ENCODE measurements around the gene KLHL1. TPM values are rescaled to one million over a fixed set of nuclear protein-coding genes. Genes with fewer than 3 reads are reported as not detected.

Gene KLHL1
- total RNA-seq, 1 donor from 2014 or later, result not detected

- Histone ChIP-seq H3K4me2 (no peak overlapping the region), H3K27ac (no peak overlapping the region), H4K20me1 (ENCODE audit: low read depth) (no peaks in the 10 kb centered on the region), H2AFZ (replicated peaks) (no peak overlapping the region), H3K9ac (no peak overlapping the region), H3K79me2 (ENCODE audit: low read depth) (no peaks in the 10 kb centered on the region), H3K4me1 (no peaks in the 10 kb centered on the region), H3K4me3 (no peak overlapping the region), H3F3A (ENCODE audit: low read depth) (no peaks in the 10 kb centered on the region), H3K9me3 (ENCODE audit: low read depth) (no peaks in the 10 kb centered on the region), H3K36me3 (no peaks in the 10 kb centered on the region), H3K27me3 (no peaks in the 10 kb centered on the region)
- Mint-ChIP-seq H3K4me1 (peaks cover 2% of the 10 kb centered on the region), H3K9me3 (no peaks in the 10 kb centered on the region), H3K36me3 (no peaks in the 10 kb centered on the region), H3K27me3 (ENCODE audit: insufficient read depth, low read depth) (peaks cover 2% of the 10 kb centered on the region), H3K27ac (no peak overlapping the region), H3K4me3 (no peak overlapping the region)
- no peak for TF ChIP-seq CTCF (IDR thresholded peaks at IDR 0.05)
- TF ChIP-seq EZH2phosphoT487 (IDR thresholded peaks at IDR 0.05), result no peak
- no peak for TF ChIP-seq EZH2 (IDR thresholded peaks at IDR 0.05)
- no peak for DNase-seq (ENCODE audit: low spot score)
Measured at GRCh38 chr13:69882451-69882850, 225.8 kb downstream of the KLHL1 start.

GRCh38 chr13:69879936-69880335 lies 228.3 kb downstream of the KLHL1 start:
- Histone ChIP-seq H3K27ac (no peak overlapping the region), H3K4me1 (no peaks in the 10 kb centered on the region), H3K9ac (no peak overlapping the region), H3K79me2 (ENCODE audit: low read depth) (no peaks in the 10 kb centered on the region), H3F3A (ENCODE audit: low read depth) (no peaks in the 10 kb centered on the region), H3K36me3 (no peaks in the 10 kb centered on the region), H3K4me2 (no peak overlapping the region), H3K4me3 (no peak overlapping the region), H2AFZ (replicated peaks) (no peak overlapping the region), H3K9me3 (ENCODE audit: low read depth) (no peaks in the 10 kb centered on the region), H3K27me3 (no peaks in the 10 kb centered on the region), H4K20me1 (ENCODE audit: low read depth) (no peaks in the 10 kb centered on the region)
- peaks cover 2% of the 10 kb centered on the region for H3K27me3 Mint-ChIP-seq (ENCODE audit: insufficient read depth, low read depth)
- H3K4me3 Mint-ChIP-seq, result no peak overlapping the region
- H3K36me3 Mint-ChIP-seq, result no peaks in the 10 kb centered on the region
- H3K27ac Mint-ChIP-seq, result no peak overlapping the region
- H3K4me1 Mint-ChIP-seq, result peaks cover 2% of the 10 kb centered on the region
- TF ChIP-seq CTCF (IDR thresholded peaks at IDR 0.05), result no peak
- no peak for TF ChIP-seq EZH2 (IDR thresholded peaks at IDR 0.05)
- TF ChIP-seq EZH2phosphoT487 (IDR thresholded peaks at IDR 0.05), result no peak
- no peak for DNase-seq (ENCODE audit: low spot score)
- H3K9me3 Mint-ChIP-seq, result no peaks in the 10 kb centered on the region

DNA sequence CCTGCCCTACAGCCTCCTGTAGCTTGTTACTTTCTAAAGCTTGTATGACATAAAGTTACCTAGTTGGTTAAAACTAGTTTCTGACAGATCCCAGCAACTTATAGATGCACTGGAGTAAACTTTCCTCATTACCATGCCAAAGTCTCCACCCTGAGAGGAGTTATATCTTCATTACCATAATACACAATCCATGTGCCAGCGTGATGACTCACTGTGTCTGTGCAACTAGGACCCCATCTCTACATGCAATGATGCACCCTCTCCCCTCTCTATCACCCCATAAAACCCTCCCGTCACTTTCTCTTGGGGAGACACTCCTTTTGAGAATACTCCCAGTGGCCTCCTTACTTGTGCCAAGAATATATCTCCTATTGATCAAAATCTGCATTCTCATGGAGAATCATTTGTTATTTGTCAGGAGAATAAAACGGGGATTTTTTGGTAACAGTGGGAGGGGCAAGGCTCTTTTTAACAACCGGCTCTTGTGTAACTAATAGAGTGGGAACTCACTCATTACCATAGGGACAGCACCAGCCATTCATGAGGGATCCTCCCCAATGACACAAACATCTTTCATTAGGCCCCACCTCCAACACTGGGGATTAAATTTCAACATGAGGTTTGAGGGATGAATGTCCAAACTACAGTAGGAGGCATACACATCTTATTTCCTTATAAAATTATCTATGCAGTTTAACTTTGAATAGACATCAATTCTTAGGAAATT lies 235.8 kb downstream of the KLHL1 start:
- Mint-ChIP-seq H3K4me3 (no peak overlapping the region), H3K9me3 (no peaks in the 10 kb centered on the region), H3K27ac (no peak overlapping the region), H3K36me3 (no peaks in the 10 kb centered on the region), H3K27me3 (ENCODE audit: insufficient read depth, low read depth) (no peaks in the 10 kb centered on the region), H3K4me1 (no peaks in the 10 kb centered on the region)
- no peak overlapping the region for H3K4me2 ChIP-seq
- no peak overlapping the region for H3K9ac ChIP-seq
- no peaks in the 10 kb centered on the region for H3K79me2 ChIP-seq (ENCODE audit: low read depth)
- no peaks in the 10 kb centered on the region for H4K20me1 ChIP-seq (ENCODE audit: low read depth)
- no peaks in the 10 kb centered on the region for H3K9me3 ChIP-seq (ENCODE audit: low read depth)
- no peaks in the 10 kb centered on the region for H3K27me3 ChIP-seq
- no peaks in the 10 kb centered on the region for H3K4me1 ChIP-seq
- no peak for TF ChIP-seq CTCF (IDR thresholded peaks at IDR 0.05)
- no peak for TF ChIP-seq EZH2phosphoT487 (IDR thresholded peaks at IDR 0.05)
- TF ChIP-seq EZH2 (IDR thresholded peaks at IDR 0.05), result no peak
- no peak for DNase-seq (ENCODE audit: low spot score)
- H3K4me3 ChIP-seq, result no peak overlapping the region
- H3K27ac ChIP-seq, result no peak overlapping the region
- H3K36me3 ChIP-seq, result no peaks in the 10 kb centered on the region
- no peaks in the 10 kb centered on the region for H3F3A ChIP-seq (ENCODE audit: low read depth)
- no peak overlapping the region for H2AFZ ChIP-seq (replicated peaks)

Measured in neural progenitor cell (in vitro differentiated cells).